Stimulated activated CD8-positive, alpha-beta memory T cell treated with anti-CD3 and anti-CD28 coated beads, Interleukin-7, amount 100 ng/mL, for 24 hours (primary cell): ENCODE results near the gene FHIT.

ENCODE experiments used
- DNase-seq: peaks from one replicate; pipeline ENCODE4 v3.0.0-alpha.2; 2020; ENCODE audit warnings: low read depth

Gene FHIT

GRCh38 chr3:60469481-60469880 lies 781.8 kb downstream of the FHIT start:
- no peak for DNase-seq

DNA sequence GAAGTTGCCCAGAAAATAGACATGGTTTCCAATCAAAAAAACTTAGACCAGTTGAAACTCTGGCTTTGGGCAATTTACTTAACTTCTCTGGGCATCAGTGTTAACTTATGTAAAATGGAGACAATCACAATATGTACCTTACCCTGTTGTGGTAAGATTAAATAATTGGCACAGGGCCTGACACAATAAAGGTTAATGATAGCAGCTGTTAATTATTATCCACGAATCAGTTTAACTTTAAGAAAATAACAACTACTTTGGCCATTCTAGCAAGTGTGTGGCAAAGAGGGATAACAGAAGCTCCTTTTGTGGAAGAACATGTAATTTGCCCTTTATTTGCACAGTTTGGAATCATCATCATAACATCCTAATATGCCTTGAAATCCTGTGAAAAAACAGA lies 787.6 kb downstream of the FHIT start:
- no peak for DNase-seq

- no peak for DNase-seq
These were observed 790.0 kb downstream of the FHIT start for GRCh38 chr3:60461267-60461666.

DNA sequence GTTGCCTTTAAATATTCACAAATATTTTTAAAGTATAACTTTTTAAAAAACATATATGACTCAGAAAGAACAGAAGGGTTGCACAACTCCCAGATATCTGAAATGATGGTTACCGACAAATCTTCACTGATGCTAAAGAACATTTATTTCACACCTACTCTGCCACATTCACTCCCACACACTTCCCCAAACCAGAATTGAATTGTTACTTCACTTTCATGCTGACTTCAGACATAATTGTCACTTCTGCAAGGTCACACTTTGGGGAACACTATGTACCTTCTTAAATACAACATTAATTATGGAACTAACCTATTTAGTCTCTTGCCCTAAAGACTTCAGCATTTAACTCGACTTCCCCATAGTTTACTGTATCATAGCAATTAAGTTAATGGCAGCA lies 795.1 kb downstream of the FHIT start:
- no peak for DNase-seq

DNA sequence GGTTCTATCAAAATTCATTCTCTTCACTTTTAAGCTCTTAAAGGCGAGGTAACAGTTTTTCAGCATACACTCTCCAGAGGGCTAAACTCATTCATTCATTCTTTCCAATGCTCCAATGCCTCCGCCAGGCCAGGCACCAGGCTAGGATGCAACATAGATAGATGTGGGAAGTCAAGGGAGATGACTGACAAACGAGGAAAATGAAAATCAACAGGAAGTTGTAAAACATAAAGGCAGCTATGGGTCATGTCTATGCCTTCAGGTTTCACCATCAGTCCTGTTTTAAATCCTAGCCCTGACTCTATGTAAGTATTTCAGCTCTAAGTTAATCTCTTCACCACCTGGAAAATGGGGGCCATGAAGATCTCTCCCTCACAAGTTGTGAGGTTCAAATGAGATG lies 797.9 kb downstream of the FHIT start:
- no peak for DNase-seq

GRCh38 chr3:60448696-60449095 lies 802.6 kb downstream of the FHIT start:
- no peak for DNase-seq

- DNase-seq = no peak
These were observed 805.8 kb downstream of the FHIT start for GRCh38 chr3:60445446-60445845.

DNA sequence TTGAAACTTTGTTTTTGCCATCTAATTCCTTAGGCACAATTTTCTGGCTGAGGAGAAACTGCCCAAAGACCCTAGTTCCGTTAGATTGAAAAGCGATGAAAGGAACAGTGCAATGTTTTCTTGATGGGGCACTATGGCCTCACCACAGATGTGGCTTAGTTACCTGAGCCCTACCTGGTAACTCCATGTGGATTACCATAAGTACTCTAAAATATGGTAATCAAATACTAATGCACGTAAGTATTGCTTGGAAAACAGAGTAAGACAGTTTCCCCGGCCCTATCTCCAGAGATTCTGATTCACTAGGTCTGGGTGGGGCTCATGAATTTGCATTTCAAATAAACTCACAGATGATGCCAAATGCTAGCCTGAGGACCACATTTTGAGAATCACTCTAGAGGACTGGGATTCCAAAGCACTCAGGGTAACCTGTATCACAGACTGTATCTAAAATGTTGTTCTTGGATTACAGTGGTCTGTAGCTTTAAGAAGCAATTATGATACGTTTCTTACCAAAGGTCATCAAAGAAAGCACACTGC lies 806.3 kb downstream of the FHIT start:
- no peak for DNase-seq

DNA sequence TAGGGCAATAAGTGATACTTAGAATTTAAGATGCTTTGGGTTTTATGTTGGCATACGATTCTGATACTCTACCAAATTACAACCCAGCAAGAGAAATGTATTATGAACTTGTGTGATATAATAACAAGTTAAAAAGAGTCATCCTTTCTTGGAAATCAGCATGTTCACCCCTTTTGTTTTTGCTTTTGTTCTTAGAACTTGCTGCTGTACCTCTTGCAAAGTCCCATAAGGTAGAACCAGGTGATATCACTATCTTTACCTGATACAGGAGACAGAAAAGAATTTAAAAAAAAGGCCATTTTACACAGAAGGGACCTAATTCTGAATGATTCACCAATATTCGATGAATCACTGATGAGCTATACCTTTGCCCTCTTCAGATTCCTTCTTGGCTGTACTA lies 810.4 kb downstream of the FHIT start:
- DNase-seq = no peak

DNA sequence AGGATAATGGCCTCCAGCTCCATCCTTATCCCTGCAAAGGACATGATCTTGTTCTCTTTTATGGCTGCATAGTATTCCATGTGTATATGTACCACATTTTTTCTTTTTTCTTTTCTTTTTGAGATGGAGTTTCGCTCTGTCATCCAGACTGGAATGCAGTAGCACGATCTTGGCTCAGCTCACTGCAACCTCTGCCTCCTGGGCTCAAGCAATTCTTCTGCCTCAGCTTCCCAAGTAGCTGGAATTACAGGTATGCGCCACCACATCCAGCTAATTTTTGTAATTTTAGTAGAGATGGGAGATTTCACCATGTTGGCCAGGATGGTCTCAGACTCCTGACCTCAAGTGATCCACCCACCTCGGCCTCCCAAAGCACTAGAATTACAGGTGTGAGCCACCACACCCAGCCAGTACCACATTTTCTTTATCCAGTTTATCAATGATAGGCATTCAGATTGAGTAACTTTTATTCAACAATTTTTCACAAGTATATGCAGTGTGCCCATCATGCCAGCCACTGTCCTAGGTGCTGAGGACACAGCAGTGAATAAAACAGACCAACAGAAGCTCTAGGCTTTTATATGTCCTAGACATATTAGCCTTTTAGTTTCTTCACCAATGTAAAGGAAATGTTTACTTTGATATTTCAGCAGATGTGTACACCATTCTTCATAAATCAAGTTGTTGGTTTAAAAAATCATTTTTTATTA lies 815.2 kb downstream of the FHIT start:
- no peak for DNase-seq

GRCh38 chr3:60434950-60435349 lies 816.3 kb downstream of the FHIT start:
- no peak for DNase-seq

GRCh38 chr3:60434323-60434722 lies 816.9 kb downstream of the FHIT start:
- no peak for DNase-seq

- no peak for DNase-seq
These were observed 819.7 kb downstream of the FHIT start for GRCh38 chr3:60431599-60431958.

GRCh38 chr3:60430205-60430604 lies 821.0 kb downstream of the FHIT start:
- no peak for DNase-seq

GRCh38 chr3:60427109-60427508 lies 824.1 kb downstream of the FHIT start:
- no peak for DNase-seq

GRCh38 chr3:60424942-60425341 lies 826.3 kb downstream of the FHIT start:
- no peak for DNase-seq

- no peak for DNase-seq
These were observed 827.2 kb downstream of the FHIT start for GRCh38 chr3:60424034-60424433.

DNA sequence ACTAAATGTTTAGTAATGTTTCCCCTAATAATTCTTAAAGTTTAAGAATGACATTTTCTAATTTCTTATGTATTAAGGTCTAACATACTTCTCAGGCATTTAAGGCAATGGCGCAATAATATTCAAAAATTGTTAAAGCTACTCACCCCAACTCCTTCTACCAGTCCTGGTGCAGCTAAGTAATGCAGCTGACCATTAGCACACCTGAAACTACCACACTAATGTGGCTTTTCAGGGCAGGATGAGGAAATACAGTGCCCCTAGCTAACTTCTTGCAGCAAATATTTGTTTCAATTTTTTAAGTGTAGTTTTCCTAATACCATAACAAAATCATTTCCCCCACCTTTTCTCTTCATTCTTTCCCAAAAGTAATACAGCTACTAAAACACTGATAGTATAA lies 827.7 kb downstream of the FHIT start:
- no peak for DNase-seq

GRCh38 chr3:60421749-60422446 lies 829.4 kb downstream of the FHIT start:
- DNase-seq = no peak

- DNase-seq = no peak
These were observed 833.7 kb downstream of the FHIT start for GRCh38 chr3:60417576-60417975.

DNA sequence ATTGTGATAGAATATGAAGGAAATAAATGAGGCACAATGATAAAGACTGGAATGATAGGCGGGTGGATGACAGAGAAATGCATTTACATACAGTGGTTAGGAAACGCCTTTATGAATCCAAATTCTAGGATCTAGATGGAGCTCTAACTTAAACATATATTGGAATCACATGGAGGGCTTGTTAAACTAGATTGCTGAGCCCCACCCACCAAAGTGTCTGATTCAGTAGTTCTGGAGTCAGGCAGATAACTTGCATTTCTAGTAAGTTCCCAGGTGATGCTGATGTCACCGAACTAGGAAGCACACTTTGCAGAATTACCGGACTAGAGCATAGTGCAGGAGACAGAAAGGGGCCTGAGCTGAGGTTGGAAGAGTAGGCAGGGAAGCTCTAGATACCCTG lies 837.2 kb downstream of the FHIT start:
- no peak for DNase-seq

DNA sequence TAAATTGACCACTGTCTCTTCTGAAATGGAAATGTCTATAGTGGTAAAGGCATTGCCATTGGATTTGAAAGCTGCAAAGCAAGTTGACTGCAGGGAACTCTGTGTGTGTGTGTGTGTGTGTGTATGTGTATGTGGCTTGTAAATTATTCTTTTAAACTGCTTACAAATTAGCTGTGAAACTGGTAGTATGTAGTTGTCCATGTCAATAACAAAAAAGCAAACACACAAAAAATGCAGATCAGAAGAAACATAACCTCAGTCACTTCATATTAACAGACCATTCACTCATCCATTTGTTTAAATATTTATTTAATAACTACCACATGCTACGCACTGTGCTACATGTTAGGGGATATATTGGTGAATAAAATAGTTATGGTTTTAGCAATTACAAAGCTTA lies 837.7 kb downstream of the FHIT start:
- DNase-seq = no peak

- no peak for DNase-seq
These were observed 847.4 kb downstream of the FHIT start for GRCh38 chr3:60403866-60404265.

DNA sequence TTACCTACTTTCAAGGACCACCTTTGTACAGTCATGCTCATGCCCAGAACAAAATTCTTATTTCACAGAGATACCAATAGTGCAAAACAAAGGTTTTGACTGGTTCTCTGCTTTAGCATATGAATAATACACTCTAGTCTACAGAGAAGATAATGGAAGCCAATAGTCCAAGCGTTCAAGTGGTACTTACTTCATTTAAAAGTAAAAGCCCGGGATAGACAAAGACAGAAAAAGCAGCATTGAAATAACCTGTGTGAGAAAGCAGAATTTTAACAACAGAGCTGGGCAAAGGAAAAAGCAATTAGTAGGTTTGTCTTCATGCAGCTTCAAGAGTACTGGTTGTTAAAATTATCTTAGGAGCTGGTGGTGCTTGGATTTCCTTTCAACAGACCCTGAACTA lies 848.3 kb downstream of the FHIT start:
- no peak for DNase-seq
